Measurements from ENCODE around the gene WNT7A.
A peak's percentile ranks its signal among the peaks of the same experiment; 100 is the strongest.

Gene WNT7A

GRCh38 chr3:13770170-13771169 is 109.4 kb downstream of the WNT7A start:
- Histone ChIP-seq H3K23ac (ENCODE audit: low read length) (no peak overlapping the region), H2BK120ac (ENCODE audit: insufficient read depth, low read length, poor library complexity) (no peak overlapping the region), H2BK5ac (ENCODE audit: low read depth, low read length, poor library complexity) (no peak overlapping the region), H3K14ac (ENCODE audit: low read length) (no peak overlapping the region), H3K4ac (ENCODE audit: low read depth, low read length) (no peak overlapping the region), H2AFZ (ENCODE audit: insufficient read depth, low read length, poor library complexity) (no peak overlapping the region), H3K9me3 (ENCODE audit: insufficient read depth, low read depth, low read length) (peaks cover 2% of the 10 kb centered on the region), H2AK5ac (ENCODE audit: low read length) (no peak overlapping the region), H4K8ac (ENCODE audit: low read depth, low read length) (no peak overlapping the region), H3K27ac (ENCODE audit: low read depth, low read length) (peak overlapping the region; percentile 45), H3K9ac (ENCODE audit: low read length) (no peak overlapping the region), H3K27me3 (ENCODE audit: insufficient read depth, low read length) (no peaks in the 10 kb centered on the region), H3K79me1 (ENCODE audit: low read length) (peaks cover 3% of the 10 kb centered on the region), H3K4me1 (ENCODE audit: control insufficient read depth in 1 of 2, insufficient read depth in 2 of 2, low read length in 2 of 2) (peaks cover 13% of the 10 kb centered on the region in 2 experiments), H3K79me2 (ENCODE audit: control insufficient read depth, insufficient read depth, low read length, poor library complexity) (no peaks in the 10 kb centered on the region), H4K91ac (ENCODE audit: low read depth, low read length) (no peak overlapping the region), H3K4me3 (ENCODE audit: low read depth, low read length) (no peak overlapping the region), H2BK12ac (ENCODE audit: low read length) (no peak overlapping the region), H3K4me2 (ENCODE audit: low read length) (peak overlapping the region; percentile 9), H4K12ac (ENCODE audit: low read depth, low read length) (no peak overlapping the region), H3K18ac (ENCODE audit: low read length) (no peak overlapping the region), H3K36me3 (ENCODE audit: control insufficient read depth in 1 of 2, insufficient read depth in 2 of 2, low read length in 2 of 2) (no peaks in the 10 kb centered on the region)
- peak; percentile 20 to 51 for DNase-seq
- WGBS (ENCODE audit: extremely low coverage, insufficient coverage, insufficient read length) = no CpG with 5 or more reads among the region's 9 CpGs

GRCh38 chr3:13769422-13769821 is 110.4 kb downstream of the WNT7A start:
- H4K91ac ChIP-seq (ENCODE audit: low read depth, low read length) = peak overlapping the region; percentile 42
- no peak overlapping the region for H2AFZ ChIP-seq (ENCODE audit: insufficient read depth, low read length, poor library complexity)
- H3K4me3 ChIP-seq (ENCODE audit: low read depth, low read length) = no peak overlapping the region
- H3K4me2 ChIP-seq (ENCODE audit: low read length) = no peak overlapping the region
- H3K4me1 ChIP-seq (ENCODE audit: control insufficient read depth in 1 of 2, insufficient read depth in 2 of 2, low read length in 2 of 2) = peaks cover 13% of the 10 kb centered on the region in 2 experiments
- no peak overlapping the region for H3K4ac ChIP-seq (ENCODE audit: low read depth, low read length)
- no peaks in the 10 kb centered on the region for H3K79me2 ChIP-seq (ENCODE audit: control insufficient read depth, insufficient read depth, low read length, poor library complexity)
- H3K14ac ChIP-seq (ENCODE audit: low read length) = peak overlapping the region; percentile 21
- H3K36me3 ChIP-seq (ENCODE audit: control insufficient read depth in 1 of 2, insufficient read depth in 2 of 2, low read length in 2 of 2) = no peaks in the 10 kb centered on the region
- no peak overlapping the region for H4K8ac ChIP-seq (ENCODE audit: low read depth, low read length)
- no peak overlapping the region for H3K23ac ChIP-seq (ENCODE audit: low read length)
- WGBS (ENCODE audit: extremely low coverage, insufficient coverage, insufficient read length) = no CpG with 5 or more reads among the region's 8 CpGs
- H3K9me3 ChIP-seq (ENCODE audit: insufficient read depth, low read depth, low read length) = peaks cover 2% of the 10 kb centered on the region
- H2AK5ac ChIP-seq (ENCODE audit: low read length) = peak overlapping the region; percentile 37
- H4K12ac ChIP-seq (ENCODE audit: low read depth, low read length) = no peak overlapping the region
- H3K79me1 ChIP-seq (ENCODE audit: low read length) = peaks cover 3% of the 10 kb centered on the region
- H2BK120ac ChIP-seq (ENCODE audit: insufficient read depth, low read length, poor library complexity) = peak overlapping the region; percentile 57
- H2BK12ac ChIP-seq (ENCODE audit: low read length) = peak overlapping the region; percentile 67
- no peak overlapping the region for H3K18ac ChIP-seq (ENCODE audit: low read length)
- no peak overlapping the region for H3K27ac ChIP-seq (ENCODE audit: low read depth, low read length)
- H2BK5ac ChIP-seq (ENCODE audit: low read depth, low read length, poor library complexity) = no peak overlapping the region
- no peak overlapping the region for H3K9ac ChIP-seq (ENCODE audit: low read length)
- DNase-seq = no peak
- no peaks in the 10 kb centered on the region for H3K27me3 ChIP-seq (ENCODE audit: insufficient read depth, low read length)

GRCh38 chr3:13768453-13768852 is 111.4 kb downstream of the WNT7A start:
- no peak overlapping the region for H4K12ac ChIP-seq (ENCODE audit: low read depth, low read length)
- no peak overlapping the region for H3K4me2 ChIP-seq (ENCODE audit: low read length)
- H3K9ac ChIP-seq (ENCODE audit: low read length) = no peak overlapping the region
- no peak for DNase-seq
- H3K23ac ChIP-seq (ENCODE audit: low read length) = no peak overlapping the region
- H3K18ac ChIP-seq (ENCODE audit: low read length) = no peak overlapping the region
- H2AK5ac ChIP-seq (ENCODE audit: low read length) = no peak overlapping the region
- H2BK5ac ChIP-seq (ENCODE audit: low read depth, low read length, poor library complexity) = no peak overlapping the region
- no peak overlapping the region for H3K27ac ChIP-seq (ENCODE audit: low read depth, low read length)
- no CpG with 5 or more reads among the region's 11 CpGs for WGBS (ENCODE audit: extremely low coverage, insufficient coverage, insufficient read length)
- no peaks in the 10 kb centered on the region for H3K36me3 ChIP-seq (ENCODE audit: control insufficient read depth in 1 of 2, insufficient read depth in 2 of 2, low read length in 2 of 2)
- no peak overlapping the region for H3K4me3 ChIP-seq (ENCODE audit: low read depth, low read length)
- H3K79me2 ChIP-seq (ENCODE audit: control insufficient read depth, insufficient read depth, low read length, poor library complexity) = no peaks in the 10 kb centered on the region
- H3K4ac ChIP-seq (ENCODE audit: low read depth, low read length) = no peak overlapping the region
- no peak overlapping the region for H2BK12ac ChIP-seq (ENCODE audit: low read length)
- H2AFZ ChIP-seq (ENCODE audit: insufficient read depth, low read length, poor library complexity) = no peak overlapping the region
- peaks cover 3% of the 10 kb centered on the region for H3K79me1 ChIP-seq (ENCODE audit: low read length)
- peaks cover 13% of the 10 kb centered on the region in 2 experiments for H3K4me1 ChIP-seq (ENCODE audit: control insufficient read depth in 1 of 2, insufficient read depth in 2 of 2, low read length in 2 of 2)
- H2BK120ac ChIP-seq (ENCODE audit: insufficient read depth, low read length, poor library complexity) = no peak overlapping the region
- H4K8ac ChIP-seq (ENCODE audit: low read depth, low read length) = no peak overlapping the region
- H3K14ac ChIP-seq (ENCODE audit: low read length) = no peak overlapping the region
- H3K27me3 ChIP-seq (ENCODE audit: insufficient read depth, low read length) = no peaks in the 10 kb centered on the region
- no peak overlapping the region for H4K91ac ChIP-seq (ENCODE audit: low read depth, low read length)
- H3K9me3 ChIP-seq (ENCODE audit: insufficient read depth, low read depth, low read length) = peaks cover 2% of the 10 kb centered on the region

- no peak overlapping the region for H2BK12ac ChIP-seq (ENCODE audit: low read length)
- DNase-seq = no peak
- no peak overlapping the region for H2AK5ac ChIP-seq (ENCODE audit: low read length)
- no peak overlapping the region for H4K12ac ChIP-seq (ENCODE audit: low read depth, low read length)
- no peak overlapping the region for H2BK5ac ChIP-seq (ENCODE audit: low read depth, low read length, poor library complexity)
- peaks cover 3% of the 10 kb centered on the region for H3K79me1 ChIP-seq (ENCODE audit: low read length)
- H4K91ac ChIP-seq (ENCODE audit: low read depth, low read length) = no peak overlapping the region
- no peak overlapping the region for H2BK120ac ChIP-seq (ENCODE audit: insufficient read depth, low read length, poor library complexity)
- WGBS (ENCODE audit: extremely low coverage, insufficient coverage, insufficient read length) = no CpG with 5 or more reads among the region's 4 CpGs
- no peaks in the 10 kb centered on the region for H3K79me2 ChIP-seq (ENCODE audit: control insufficient read depth, insufficient read depth, low read length, poor library complexity)
- no peak overlapping the region for H3K4ac ChIP-seq (ENCODE audit: low read depth, low read length)
- H3K18ac ChIP-seq (ENCODE audit: low read length) = no peak overlapping the region
- H4K8ac ChIP-seq (ENCODE audit: low read depth, low read length) = no peak overlapping the region
- no peak overlapping the region for H3K9ac ChIP-seq (ENCODE audit: low read length)
- no peak overlapping the region for H3K23ac ChIP-seq (ENCODE audit: low read length)
- H3K9me3 ChIP-seq (ENCODE audit: insufficient read depth, low read depth, low read length) = peaks cover 3% of the 10 kb centered on the region
- no peaks in the 10 kb centered on the region for H3K27me3 ChIP-seq (ENCODE audit: insufficient read depth, low read length)
- no peak overlapping the region for H3K14ac ChIP-seq (ENCODE audit: low read length)
- no peaks in the 10 kb centered on the region for H3K36me3 ChIP-seq (ENCODE audit: control insufficient read depth in 1 of 2, insufficient read depth in 2 of 2, low read length in 2 of 2)
- H2AFZ ChIP-seq (ENCODE audit: insufficient read depth, low read length, poor library complexity) = no peak overlapping the region
- H3K4me1 ChIP-seq (ENCODE audit: control insufficient read depth in 1 of 2, insufficient read depth in 2 of 2, low read length in 2 of 2) = peaks cover 13% of the 10 kb centered on the region in 2 experiments
- H3K27ac ChIP-seq (ENCODE audit: low read depth, low read length) = no peak overlapping the region
- H3K4me3 ChIP-seq (ENCODE audit: low read depth, low read length) = no peak overlapping the region
- no peak overlapping the region for H3K4me2 ChIP-seq (ENCODE audit: low read length)
Measured at GRCh38 chr3:13767896-13768295, 112.0 kb downstream of the WNT7A start.
